Cerebellar nuclear complex (tissue), 1 donor: ENCODE measurements around the gene MALSU1.

Experiments
- DNase-seq, 2 experiments: peaks; one replicate each; lab custom pipeline; 2025; lab: John Stamatoyannopoulos, UW

The MALSU1 gene

GRCh38 chr7:23298885-23299769, at the start of gene MALSU1:
Gene MALSU1, plus strand, starts transcription at chr7:23299339. Its CDS starts 14 bp downstream, at chr7:23299353.
- DNase-seq: peak; percentile 14 to 81

- DNase-seq: no peak
These were observed 49.7 kb upstream of the MALSU1 start for GRCh38 chr7:23249486-23249885.

- no peak for DNase-seq
These were observed 45.0 kb upstream of the MALSU1 start for GRCh38 chr7:23254051-23254681.

- no peak for DNase-seq
These were observed 42.4 kb upstream of the MALSU1 start for GRCh38 chr7:23256731-23257130.

- DNase-seq: no peak
These were observed 38.8 kb upstream of the MALSU1 start for GRCh38 chr7:23260371-23260770.

- DNase-seq: no peak
These were observed 37.2 kb upstream of the MALSU1 start for GRCh38 chr7:23261843-23262452.

- no peak for DNase-seq
These were observed 34.2 kb upstream of the MALSU1 start for GRCh38 chr7:23264916-23265458.

- no peak for DNase-seq
These were observed 32.2 kb upstream of the MALSU1 start for GRCh38 chr7:23266918-23267317.

GRCh38 chr7:23267357-23267756, 31.8 kb upstream of the MALSU1 start:
- no peak for DNase-seq

GRCh38 chr7:23268167-23268566, 31.0 kb upstream of the MALSU1 start:
- DNase-seq: no peak

GRCh38 chr7:23268746-23269145, 30.4 kb upstream of the MALSU1 start:
- no peak for DNase-seq

GRCh38 chr7:23272275-23272674, 26.9 kb upstream of the MALSU1 start:
- DNase-seq: no peak

GRCh38 chr7:23273141-23273599, 26.0 kb upstream of the MALSU1 start:
- DNase-seq: no peak

GRCh38 chr7:23275912-23276311, 23.2 kb upstream of the MALSU1 start:
- no peak for DNase-seq

GRCh38 chr7:23276376-23276775, 22.8 kb upstream of the MALSU1 start:
- no peak for DNase-seq

- no peak for DNase-seq
These were observed 22.2 kb upstream of the MALSU1 start for GRCh38 chr7:23276947-23277346.

GRCh38 chr7:23277359-23277989, 21.7 kb upstream of the MALSU1 start:
- no peak for DNase-seq

- DNase-seq: no peak
These were observed 19.2 kb upstream of the MALSU1 start for GRCh38 chr7:23279819-23280525.

GRCh38 chr7:23283086-23283485, 16.1 kb upstream of the MALSU1 start:
- DNase-seq: no peak

GRCh38 chr7:23284871-23285270, 14.3 kb upstream of the MALSU1 start:
- no peak for DNase-seq
